Mammary epithelial cell (primary cell): ENCODE measurements around the gene TNFRSF13B.
"Not testable (repeated sequence)": the region's sequence is repeated elsewhere in the genome, so short reads cannot be mapped to it uniquely, and the experiment has no call there.

ENCODE experiments used
- EZH2 ChIP-seq: IDR thresholded peaks from 2 replicates; pipeline ENCODE4 v1.6.1; 2012; ENCODE audit warnings: low read length, inconsistent platforms, borderline replicate concordance
- TF ChIP-seq, protein P1 (sequence below), 2 donors: IDR thresholded peaks in 1 of 2; conservative IDR thresholded peaks in 1 of 2; 2 replicates each; pipeline ENCODE4 v1.5.1; 2011 to 2012; ENCODE audit warnings: inconsistent platforms in 2 of 2, low read length in 2 of 2, mild to moderate bottlenecking in 2 of 2, control low read depth in 1 of 2, low read depth in 1 of 2; ENCODE audit not compliant: insufficient read depth in 1 of 2; ENCODE audit errors: extremely low read depth in 1 of 2

GRCh38 chr17:17002731-17003715, 31.1 kb upstream of the TNFRSF13B start:
- TF ChIP-seq, protein P1, sequence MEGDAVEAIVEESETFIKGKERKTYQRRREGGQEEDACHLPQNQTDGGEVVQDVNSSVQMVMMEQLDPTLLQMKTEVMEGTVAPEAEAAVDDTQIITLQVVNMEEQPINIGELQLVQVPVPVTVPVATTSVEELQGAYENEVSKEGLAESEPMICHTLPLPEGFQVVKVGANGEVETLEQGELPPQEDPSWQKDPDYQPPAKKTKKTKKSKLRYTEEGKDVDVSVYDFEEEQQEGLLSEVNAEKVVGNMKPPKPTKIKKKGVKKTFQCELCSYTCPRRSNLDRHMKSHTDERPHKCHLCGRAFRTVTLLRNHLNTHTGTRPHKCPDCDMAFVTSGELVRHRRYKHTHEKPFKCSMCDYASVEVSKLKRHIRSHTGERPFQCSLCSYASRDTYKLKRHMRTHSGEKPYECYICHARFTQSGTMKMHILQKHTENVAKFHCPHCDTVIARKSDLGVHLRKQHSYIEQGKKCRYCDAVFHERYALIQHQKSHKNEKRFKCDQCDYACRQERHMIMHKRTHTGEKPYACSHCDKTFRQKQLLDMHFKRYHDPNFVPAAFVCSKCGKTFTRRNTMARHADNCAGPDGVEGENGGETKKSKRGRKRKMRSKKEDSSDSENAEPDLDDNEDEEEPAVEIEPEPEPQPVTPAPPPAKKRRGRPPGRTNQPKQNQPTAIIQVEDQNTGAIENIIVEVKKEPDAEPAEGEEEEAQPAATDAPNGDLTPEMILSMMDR (conservative IDR thresholded peaks at IDR 0.05 in 1 of 2, IDR thresholded peaks at IDR 0.05 in 1 of 2; ENCODE audit: extremely low read depth in 1 of 2, insufficient read depth in 1 of 2, low read depth in 1 of 2, low read length in 2 of 2) = not testable (repeated sequence)
- not testable (repeated sequence) for TF ChIP-seq EZH2
